ENCODE data around the gene PDE4B. TPM values are rescaled to one million over a fixed set of nuclear protein-coding genes. Genes with fewer than 3 reads are reported as not detected.

Gene PDE4B
- polyA plus RNA-seq, 1 donor from 2014 or later, result 135 TPM

- Histone ChIP-seq H3F3A (ENCODE audit: insufficient read depth, low read length, poor library complexity, severe bottlenecking) (no peaks in the 10 kb centered on the region), H3K27me3 (ENCODE audit: insufficient read depth, low read depth, low read length) (peaks cover 28% of the 10 kb centered on the region), H3K4me2 (ENCODE audit: low read length) (no peak overlapping the region), H3K27ac (ENCODE audit: low read length) (no peak overlapping the region), H3K36me3 (ENCODE audit: insufficient read depth, low read length) (no peaks in the 10 kb centered on the region), H4K20me1 (ENCODE audit: insufficient read depth) (no peaks in the 10 kb centered on the region), H3K79me2 (replicated peaks; ENCODE audit: insufficient read depth, low read length) (no peaks in the 10 kb centered on the region), H3K9me3 (ENCODE audit: low read length) (no peaks in the 10 kb centered on the region), H3K9ac (ENCODE audit: low read length) (no peak overlapping the region), H3K4me3 (ENCODE audit: low read length) (peak overlapping the region; percentile 80), H2AFZ (ENCODE audit: low read depth, low read length) (no peak overlapping the region), H3K9me2 (ENCODE audit: insufficient read depth, low read length) (no peaks in the 10 kb centered on the region)
- TF ChIP-seq POLR2AphosphoS5 (IDR thresholded peaks at IDR 0.05) (no peak), EZH2 (IDR thresholded peaks at IDR 0.05; ENCODE audit: borderline replicate concordance, insufficient read depth, low read length, poor library complexity, severe bottlenecking) (no peak), SMC3 (conservative IDR thresholded peaks at IDR 0.05; ENCODE audit: poor library complexity) (no peak), EP300 (conservative IDR thresholded peaks at IDR 0.05; ENCODE audit: poor library complexity, severe bottlenecking) (no peak), RAD21 (conservative IDR thresholded peaks at IDR 0.05) (no peak), TAF1 (IDR thresholded peaks at IDR 0.05; ENCODE audit: low read depth) (no peak), MXI1 (conservative IDR thresholded peaks at IDR 0.05; ENCODE audit: poor library complexity, severe bottlenecking) (no peak)
These were observed 1.3 kb upstream of the PDE4B start for GRCh38 chr1:65791396-65791795.

- Histone ChIP-seq H3K4me2 (ENCODE audit: low read length) (peak overlapping the region; percentile 37), H2AFZ (ENCODE audit: low read depth, low read length) (peak overlapping the region; percentile 35), H3K9ac (ENCODE audit: low read length) (peak overlapping the region; percentile 73), H3K9me2 (ENCODE audit: insufficient read depth, low read length) (no peaks in the 10 kb centered on the region), H3K4me3 (ENCODE audit: low read length) (peak overlapping the region; percentile 80), H3K36me3 (ENCODE audit: insufficient read depth, low read length) (no peaks in the 10 kb centered on the region), H4K20me1 (ENCODE audit: insufficient read depth) (no peaks in the 10 kb centered on the region), H3K27me3 (ENCODE audit: insufficient read depth, low read depth, low read length) (peaks cover 28% of the 10 kb centered on the region), H3K79me2 (replicated peaks; ENCODE audit: insufficient read depth, low read length) (no peaks in the 10 kb centered on the region), H3K27ac (ENCODE audit: low read length) (peak overlapping the region; percentile 62), H3K9me3 (ENCODE audit: low read length) (no peaks in the 10 kb centered on the region), H3F3A (ENCODE audit: insufficient read depth, low read length, poor library complexity, severe bottlenecking) (no peaks in the 10 kb centered on the region)
- TF ChIP-seq REST (IDR thresholded peaks at IDR 0.05; ENCODE audit: borderline replicate concordance) (no peak), RAD21 (conservative IDR thresholded peaks at IDR 0.05) (no peak), TAF1 (IDR thresholded peaks at IDR 0.05; ENCODE audit: low read depth) (no peak), CTCF (IDR thresholded peaks at IDR 0.05; ENCODE audit: poor library complexity, severe bottlenecking) (no peak), EZH2 (IDR thresholded peaks at IDR 0.05; ENCODE audit: borderline replicate concordance, insufficient read depth, low read length, poor library complexity, severe bottlenecking) (no peak), MXI1 (conservative IDR thresholded peaks at IDR 0.05; ENCODE audit: poor library complexity, severe bottlenecking) (no peak), EP300 (conservative IDR thresholded peaks at IDR 0.05; ENCODE audit: poor library complexity, severe bottlenecking) (no peak), SMC3 (conservative IDR thresholded peaks at IDR 0.05; ENCODE audit: poor library complexity) (no peak), POLR2AphosphoS5 (IDR thresholded peaks at IDR 0.05) (no peak)
These were observed 660 bp upstream of the PDE4B start for GRCh38 chr1:65791801-65792668.

Measured in neural cell (in vitro differentiated cells).